ENCODE measurements around the gene UBALD1. TPM values are rescaled to one million over a fixed set of nuclear protein-coding genes. Genes with fewer than 3 reads are reported as not detected.

Gene UBALD1
- total and polyA plus RNA-seq, 12 donors: 14.7 to 39.4 (median 20.4) TPM

DNA sequence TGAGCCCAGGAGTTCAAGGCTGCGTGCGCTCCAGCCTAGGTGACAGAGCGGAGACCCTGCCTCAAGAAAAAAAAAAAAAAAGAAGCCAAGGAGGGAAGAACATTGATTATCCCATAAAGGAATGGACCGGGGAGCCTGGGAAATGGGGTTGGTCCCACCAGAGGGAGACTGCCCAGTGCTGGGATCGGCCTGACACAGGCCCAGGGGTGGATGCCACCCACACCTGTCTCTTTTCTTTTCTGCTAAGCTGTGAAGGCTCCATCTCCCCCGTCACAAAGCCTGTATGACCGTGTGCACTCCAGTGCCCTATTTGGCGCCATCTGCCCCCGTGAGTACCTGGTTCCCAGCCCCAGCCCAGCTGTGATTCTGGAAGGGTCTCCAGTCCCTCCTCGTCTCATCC lies 15.7 kb downstream of the UBALD1 start:
- WGBS, 2 donors: 86 to 89% methylated on average over 10 of the region's 10 CpGs
- ATAC-seq: no peak
- intact Hi-C loops (cut with DNase I): no loop called here

DNA sequence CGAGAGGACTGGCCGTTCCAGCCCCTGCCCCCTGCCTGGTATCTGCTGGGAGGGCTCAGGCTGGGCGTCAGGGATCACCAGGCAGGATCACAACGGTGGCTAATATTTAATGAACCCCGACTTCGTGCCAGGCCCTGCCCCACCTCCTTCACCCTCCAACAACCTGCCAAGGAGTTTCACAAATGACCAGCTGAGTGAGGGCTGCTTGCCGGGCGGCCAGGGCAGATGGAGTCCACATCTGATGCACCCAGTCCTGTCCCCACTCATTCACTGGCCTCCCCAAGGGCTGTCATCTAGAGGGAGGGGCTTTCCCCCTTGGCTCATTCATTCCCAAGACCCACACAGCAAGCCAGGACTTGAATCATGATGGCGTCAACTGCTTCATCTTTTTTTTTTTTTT lies 17.5 kb downstream of the UBALD1 start:
- TF ChIP-seq, protein P1, sequence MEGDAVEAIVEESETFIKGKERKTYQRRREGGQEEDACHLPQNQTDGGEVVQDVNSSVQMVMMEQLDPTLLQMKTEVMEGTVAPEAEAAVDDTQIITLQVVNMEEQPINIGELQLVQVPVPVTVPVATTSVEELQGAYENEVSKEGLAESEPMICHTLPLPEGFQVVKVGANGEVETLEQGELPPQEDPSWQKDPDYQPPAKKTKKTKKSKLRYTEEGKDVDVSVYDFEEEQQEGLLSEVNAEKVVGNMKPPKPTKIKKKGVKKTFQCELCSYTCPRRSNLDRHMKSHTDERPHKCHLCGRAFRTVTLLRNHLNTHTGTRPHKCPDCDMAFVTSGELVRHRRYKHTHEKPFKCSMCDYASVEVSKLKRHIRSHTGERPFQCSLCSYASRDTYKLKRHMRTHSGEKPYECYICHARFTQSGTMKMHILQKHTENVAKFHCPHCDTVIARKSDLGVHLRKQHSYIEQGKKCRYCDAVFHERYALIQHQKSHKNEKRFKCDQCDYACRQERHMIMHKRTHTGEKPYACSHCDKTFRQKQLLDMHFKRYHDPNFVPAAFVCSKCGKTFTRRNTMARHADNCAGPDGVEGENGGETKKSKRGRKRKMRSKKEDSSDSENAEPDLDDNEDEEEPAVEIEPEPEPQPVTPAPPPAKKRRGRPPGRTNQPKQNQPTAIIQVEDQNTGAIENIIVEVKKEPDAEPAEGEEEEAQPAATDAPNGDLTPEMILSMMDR (IDR thresholded peaks at IDR 0.05): no peak
- WGBS, 2 donors: 70 to 71% methylated on average over 9 of the region's 9 CpGs
- Histone ChIP-seq H3K9me3 (no peaks in the 10 kb centered on the region), H3K27ac (no peak overlapping the region), H3K36me3 (no peaks in the 10 kb centered on the region), H3K4me3 (no peak overlapping the region), H3K4me1 (peaks cover 0 to 11% (median 3%) of the 10 kb centered on the region in 9 donors), H3K27me3 (peaks cover 0 to 8% (median 0%) of the 10 kb centered on the region in 7 donors)
- DNase-seq (no peak), ATAC-seq (no peak)
- intact Hi-C loops (cut with DNase I): no loop called here

More for the DNA sequence above, 15.7 kb downstream of the UBALD1 start:
- TF ChIP-seq, protein P1 (IDR thresholded peaks at IDR 0.05): no peak
- no peaks in the 10 kb centered on the region for H3K9me3 ChIP-seq
- no peak overlapping the region for H3K4me3 ChIP-seq
- no peak overlapping the region for H3K27ac ChIP-seq
- peaks cover 0 to 9% (median 0%) of the 10 kb centered on the region in 7 donors for H3K27me3 ChIP-seq
- no peak for DNase-seq
- H3K36me3 ChIP-seq: no peaks in the 10 kb centered on the region
- peaks cover 0 to 12% (median 3%) of the 10 kb centered on the region in 9 donors for H3K4me1 ChIP-seq

DNA sequence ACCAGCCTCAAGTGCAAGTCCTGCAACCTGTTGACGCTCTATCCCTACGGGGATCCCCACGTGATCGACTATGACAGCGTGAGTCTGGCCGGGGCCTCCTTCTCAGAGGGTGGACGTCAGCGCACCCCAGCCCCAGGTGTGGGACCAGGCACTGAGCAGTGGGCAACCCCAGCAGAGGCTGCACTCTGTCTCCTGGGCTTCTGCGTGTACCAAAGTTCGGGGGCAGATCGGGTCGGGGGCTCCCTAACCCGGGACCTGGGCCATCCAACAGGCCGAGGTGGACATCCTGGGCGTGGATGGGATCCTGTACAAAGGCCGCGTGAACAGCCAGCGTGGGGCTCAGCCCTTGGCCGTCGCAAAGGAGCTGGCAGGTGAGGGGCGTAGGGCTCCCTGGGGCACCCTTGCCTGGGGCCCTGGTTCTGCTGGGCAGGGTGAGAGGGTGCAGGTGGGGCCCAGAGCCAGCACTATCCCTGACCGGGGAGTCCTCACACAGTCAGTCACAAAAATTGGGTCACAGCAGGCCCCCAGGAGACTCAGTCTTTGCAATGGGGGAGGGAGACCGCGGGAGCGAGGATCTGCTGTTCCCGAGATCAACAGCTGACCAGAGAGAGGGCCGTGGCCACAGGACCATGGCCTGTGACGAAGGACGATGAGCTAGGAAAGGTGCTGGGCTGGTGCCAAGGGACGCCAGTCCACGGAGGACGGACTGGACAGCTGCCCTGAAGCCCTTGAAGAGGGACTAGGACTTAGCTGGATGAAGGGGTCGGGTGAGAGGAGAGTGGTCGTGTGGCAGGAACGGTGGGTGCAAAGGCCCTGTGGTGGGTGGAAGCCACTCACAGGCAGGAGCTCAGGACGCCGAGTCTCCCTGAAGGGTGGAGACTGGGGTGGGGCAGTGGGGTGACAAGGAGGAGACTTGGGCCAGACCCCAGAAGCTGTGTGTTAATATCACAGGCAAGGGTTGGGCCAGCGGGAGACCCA lies 20.0 kb downstream of the UBALD1 start:
- Histone ChIP-seq H3K4me3 (no peak overlapping the region), H3K4me1 (no peaks in the 10 kb centered on the region), H3K27me3 (peaks cover 0 to 2% (median 0%) of the 10 kb centered on the region in 7 donors), H3K36me3 (no peaks in the 10 kb centered on the region), H3K27ac (no peak overlapping the region), H3K9me3 (no peaks in the 10 kb centered on the region)
- TF ChIP-seq, protein P1 (IDR thresholded peaks at IDR 0.05): no peak
- WGBS, 2 donors: 88 to 91% methylated on average over 38 of the region's 38 CpGs
- DNase-seq: no peak
- no peak for ATAC-seq
- intact Hi-C loops (cut with DNase I): no loop called here

DNA sequence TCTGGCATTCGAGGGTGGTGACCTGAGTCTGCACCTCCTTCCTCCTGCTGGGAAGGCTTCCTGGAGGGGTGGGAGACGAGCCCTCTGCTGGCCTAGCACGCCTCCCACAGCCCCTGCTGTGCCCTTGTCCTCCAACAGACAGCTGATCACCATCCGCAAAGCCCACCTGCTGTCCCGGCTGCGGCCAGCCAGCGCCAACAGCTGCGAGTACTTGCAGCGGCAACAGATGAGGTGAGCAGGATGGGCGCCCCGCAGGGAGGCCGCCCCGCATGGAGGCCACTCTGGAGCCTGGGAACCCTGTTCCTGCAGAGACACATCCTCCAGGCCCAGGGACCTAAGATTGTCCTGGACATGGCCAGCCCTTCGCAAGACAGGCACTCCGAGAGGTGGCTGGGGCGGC lies 21.6 kb downstream of the UBALD1 start:
- Histone ChIP-seq H3K4me3 (no peak overlapping the region), H3K36me3 (no peaks in the 10 kb centered on the region), H3K27me3 (no peaks in the 10 kb centered on the region), H3K27ac (no peak overlapping the region), H3K9me3 (peaks cover 0 to 7% (median 4%) of the 10 kb centered on the region in 11 donors), H3K4me1 (no peaks in the 10 kb centered on the region)
- ATAC-seq (no peak), DNase-seq (no peak)
- intact Hi-C loops (cut with DNase I): no loop called here
- TF ChIP-seq, protein P1 (IDR thresholded peaks at IDR 0.05): no peak
- 60 to 74% methylated on average over 16 of the region's 16 CpGs for WGBS, 2 donors
